HG03025 (cell line): ENCODE measurements around the gene ADCY3.

Source experiments
- ATAC-seq: cut with Tn5 transposase; IDR thresholded peaks from one replicate; pipeline ENCODE4 v1.9.1; 2021; ENCODE audit warnings: mild to moderate bottlenecking, moderate library complexity; ENCODE audit not compliant: unreplicated experiment, low FRiP score

The ADCY3 gene

GRCh38 chr2:24833821-24834732, 86.0 kb downstream of the ADCY3 start:
- no peak for ATAC-seq

DNA sequence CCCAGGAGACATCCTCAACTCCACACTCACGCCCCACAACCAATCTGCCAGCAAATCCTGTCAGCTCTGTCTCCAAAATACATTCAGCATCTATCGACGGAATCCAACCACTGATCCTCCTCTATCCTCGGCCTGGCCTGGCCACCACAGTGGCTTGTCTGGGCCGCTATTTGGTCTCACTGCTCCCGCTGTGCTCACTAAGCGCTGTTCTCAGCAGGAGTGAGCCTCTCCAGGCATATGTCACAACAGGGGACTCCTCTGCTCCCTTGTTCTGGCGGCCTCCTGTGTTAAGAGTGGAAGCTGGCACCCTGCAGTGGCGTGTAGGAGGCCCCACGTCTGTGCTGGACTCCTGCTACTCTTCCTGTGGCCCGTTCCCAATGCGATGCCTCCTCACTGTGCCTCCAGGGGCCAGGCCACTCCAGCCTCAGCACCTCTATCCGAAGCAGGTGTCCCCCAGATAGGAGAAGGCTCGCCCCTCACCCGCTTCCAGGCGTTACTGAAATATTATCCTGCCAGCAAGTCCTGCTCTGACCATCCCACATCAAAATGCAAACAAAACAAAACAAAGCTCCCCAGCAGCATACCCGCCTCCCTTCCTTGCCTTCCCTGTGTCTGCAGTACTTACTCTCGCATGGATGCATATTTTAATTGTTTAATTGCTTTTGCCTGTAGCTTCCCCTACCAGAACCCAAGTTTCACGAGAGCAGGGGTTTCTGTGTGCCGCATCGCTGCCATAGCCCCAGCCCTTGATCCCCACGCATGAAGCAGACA, 86.9 kb downstream of the ADCY3 start:
- ATAC-seq = no peak

GRCh38 chr2:24832521-24832920, 87.5 kb downstream of the ADCY3 start:
- ATAC-seq = no peak

GRCh38 chr2:24832073-24832461, 88.0 kb downstream of the ADCY3 start:
- ATAC-seq = no peak

DNA sequence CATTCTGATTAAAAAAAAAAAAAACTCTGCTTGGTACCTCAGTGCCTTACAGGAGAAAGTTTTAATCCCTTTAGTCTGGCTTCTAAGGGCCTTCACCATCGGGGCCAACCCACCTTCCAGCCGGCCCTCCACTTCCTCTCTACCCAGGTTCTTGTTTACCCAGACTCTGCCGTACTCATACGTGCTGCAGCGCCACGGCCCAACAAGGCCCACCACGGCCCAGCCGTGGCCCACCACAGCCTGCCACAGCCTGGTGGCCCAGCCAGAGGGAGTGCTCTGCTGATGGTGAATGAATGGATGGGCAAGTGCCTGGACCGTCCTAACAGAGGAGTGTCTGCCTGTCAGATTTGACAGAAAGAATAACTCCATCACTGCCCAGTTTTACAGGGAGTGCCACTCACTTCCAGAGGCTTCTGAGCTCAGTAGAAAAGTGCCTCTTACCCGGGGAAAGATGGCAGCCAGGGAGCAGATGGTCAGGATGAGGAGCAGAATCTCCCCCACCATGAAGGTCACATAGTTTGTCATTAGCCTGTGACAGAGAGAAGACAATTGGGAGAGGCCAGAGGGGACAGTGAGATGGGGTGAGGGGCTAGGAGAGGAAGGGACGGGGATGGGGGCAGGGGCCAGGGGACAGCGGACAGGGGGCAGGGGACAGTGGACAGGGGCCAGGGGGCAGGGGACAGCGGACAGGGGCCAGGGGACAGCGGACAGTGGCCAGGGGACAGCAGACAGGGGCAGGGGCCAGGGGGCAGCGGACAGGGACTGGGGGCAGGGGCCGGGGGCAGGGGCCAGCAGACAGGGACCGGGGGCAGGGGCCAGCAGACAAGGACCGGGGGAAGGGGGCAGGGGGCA, 88.6 kb downstream of the ADCY3 start:
- no peak for ATAC-seq

- no peak for ATAC-seq
These were observed 89.3 kb downstream of the ADCY3 start for GRCh38 chr2:24830786-24831185.

GRCh38 chr2:24830351-24830750, 89.7 kb downstream of the ADCY3 start:
- ATAC-seq = no peak

GRCh38 chr2:24828238-24828996, 91.6 kb downstream of the ADCY3 start:
- ATAC-seq = no peak

GRCh38 chr2:24827321-24828237, 92.5 kb downstream of the ADCY3 start:
- no peak for ATAC-seq

DNA sequence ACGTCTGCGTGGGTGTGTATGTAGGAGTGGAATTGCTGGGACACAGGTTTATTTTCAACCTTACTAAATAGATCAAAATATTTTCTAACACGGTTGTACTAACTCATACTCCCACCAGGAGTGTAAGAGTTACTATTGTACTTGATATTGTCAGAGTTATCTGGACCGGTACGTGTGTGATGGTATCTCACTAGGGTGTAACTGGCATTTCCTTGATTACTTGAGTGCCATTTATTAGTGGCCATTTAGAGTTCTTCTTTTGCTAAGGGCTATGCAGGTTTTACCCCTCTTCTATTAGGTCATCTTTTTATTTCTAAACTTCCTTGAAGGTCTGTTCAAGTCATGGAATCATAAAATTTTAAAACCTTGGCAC, 93.3 kb downstream of the ADCY3 start:
- no peak for ATAC-seq

GRCh38 chr2:24825883-24826772, 93.9 kb downstream of the ADCY3 start:
- no peak for ATAC-seq

DNA sequence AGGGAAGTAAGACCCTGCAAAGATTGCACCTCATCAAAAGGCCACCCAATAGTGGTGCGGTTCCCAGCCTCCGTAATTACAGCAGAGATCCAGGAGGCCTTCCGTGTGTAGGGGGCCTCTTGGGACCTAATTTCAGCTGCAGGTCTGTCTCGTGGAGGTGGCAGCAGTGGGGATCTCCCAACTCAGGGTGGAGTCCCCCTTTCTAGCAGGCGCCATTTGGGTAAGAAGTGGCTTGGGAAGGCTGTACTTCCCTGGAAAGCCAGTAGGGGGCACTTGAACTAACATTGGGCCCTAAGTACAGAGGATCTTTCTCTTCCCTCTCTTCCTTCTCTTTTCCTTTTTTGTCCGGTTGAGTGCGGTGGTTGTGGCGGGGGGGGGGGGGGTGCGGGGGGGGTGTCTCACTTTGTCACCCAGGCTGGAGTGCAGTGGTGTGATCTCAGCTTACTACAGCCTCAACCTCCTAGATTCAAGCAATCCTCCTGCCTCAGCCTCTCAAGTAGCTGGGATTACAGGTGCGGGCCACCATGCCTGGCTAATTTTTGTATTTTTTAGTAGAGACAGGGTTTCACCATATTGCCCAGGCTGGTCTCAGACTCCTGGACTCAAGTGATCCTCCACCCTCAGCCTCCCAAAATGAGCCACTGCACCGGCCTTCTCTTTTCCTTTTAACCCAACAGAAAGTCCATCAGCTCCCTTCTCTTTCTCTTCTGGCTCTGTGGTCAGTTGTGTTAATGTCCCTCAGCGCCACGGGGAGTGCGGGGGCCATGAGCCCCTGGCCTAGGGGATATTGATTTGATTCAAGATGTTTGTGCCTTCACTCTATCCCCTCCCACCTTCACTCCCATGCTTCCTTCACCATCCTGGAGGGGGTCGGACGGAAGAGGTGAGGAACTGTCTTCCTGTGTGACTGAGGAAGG, 94.8 kb downstream of the ADCY3 start:
- no peak for ATAC-seq

DNA sequence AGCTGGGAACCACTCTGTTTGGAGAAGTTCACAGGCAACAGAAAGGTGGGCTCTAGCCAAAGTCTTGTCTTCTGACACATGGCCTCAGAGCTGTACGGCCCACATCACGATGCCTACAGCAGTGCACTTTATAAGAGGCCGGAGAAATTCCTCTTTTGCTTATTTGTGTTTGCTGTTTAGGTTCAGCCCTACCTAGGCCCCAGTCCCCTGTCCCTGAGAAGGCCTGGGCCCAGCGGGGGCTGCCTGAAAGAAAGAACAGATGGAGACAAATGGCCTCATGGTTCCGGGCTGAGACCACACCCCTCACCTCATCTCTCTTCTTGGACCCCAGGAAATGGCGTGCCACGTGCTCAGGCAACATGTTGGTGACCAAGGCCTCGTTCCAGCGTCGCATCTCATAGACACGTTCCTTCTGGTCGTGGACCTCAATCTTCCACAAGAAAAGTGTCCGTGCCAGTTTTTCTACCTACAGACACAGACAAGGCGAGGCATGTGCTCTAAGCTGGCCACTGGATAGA, 95.9 kb downstream of the ADCY3 start:
- ATAC-seq = no peak

DNA sequence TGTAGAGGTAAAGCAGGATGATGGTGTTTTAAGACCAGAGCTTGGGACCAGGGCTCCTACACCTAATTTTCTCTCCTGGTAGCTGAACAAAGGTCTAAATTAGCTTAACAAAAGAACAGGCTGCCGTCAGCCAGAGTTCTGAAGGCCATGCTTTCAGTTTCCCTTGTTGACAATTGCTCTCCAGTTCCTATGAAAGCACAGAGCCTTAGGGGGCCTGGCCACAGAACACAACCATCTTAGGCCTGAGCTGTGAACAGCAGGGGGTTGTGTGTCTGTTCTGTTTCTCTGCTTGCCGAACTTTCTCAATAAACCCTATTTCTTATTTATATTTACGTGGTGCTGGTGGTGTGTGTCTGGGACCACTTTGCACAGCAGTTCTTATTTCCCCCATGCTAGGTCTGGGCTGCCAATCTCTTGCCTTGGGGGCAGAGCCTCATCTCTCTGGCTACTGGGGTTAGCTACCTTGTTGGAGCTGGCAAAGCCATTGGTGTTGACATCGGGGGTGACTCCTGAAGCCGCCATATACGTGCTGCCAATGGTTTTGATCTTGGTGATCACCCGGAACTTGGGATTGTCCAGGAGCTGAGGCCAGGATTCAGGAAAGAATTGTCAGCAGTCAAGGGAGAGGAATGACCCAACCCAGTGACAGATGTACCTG, 97.9 kb downstream of the ADCY3 start:
- no peak for ATAC-seq

- ATAC-seq = no peak
These were observed 98.6 kb downstream of the ADCY3 start for GRCh38 chr2:24821433-24821891.
